GM19397 (cell line): ENCODE data around the gene PSMB11.

ENCODE experiments used
- ATAC-seq: cut with Tn5 transposase; IDR thresholded peaks from one replicate; pipeline ENCODE4 v1.9.1; 2021; ENCODE audit warnings: mild to moderate bottlenecking, moderate library complexity; ENCODE audit not compliant: unreplicated experiment

PSMB11 gene

GRCh38 chr14:23040100-23040499, 1.9 kb upstream of the PSMB11 start:
- no peak for ATAC-seq

GRCh38 chr14:23041729-23042128, 283 bp upstream of the PSMB11 start:
- no peak for ATAC-seq

GRCh38 chr14:23043145-23043544, 1.1 kb downstream of the PSMB11 start:
- no peak for ATAC-seq

GRCh38 chr14:23043754-23044153, 1.7 kb downstream of the PSMB11 start:
- ATAC-seq: no peak

GRCh38 chr14:23044840-23045239, 2.8 kb downstream of the PSMB11 start:
- no peak for ATAC-seq

- ATAC-seq: no peak
These were observed 3.7 kb downstream of the PSMB11 start for GRCh38 chr14:23045419-23046357.

- no peak for ATAC-seq
These were observed 5.1 kb downstream of the PSMB11 start for GRCh38 chr14:23047034-23047634.

GRCh38 chr14:23047751-23048693, 6.0 kb downstream of the PSMB11 start:
- ATAC-seq: no peak

- no peak for ATAC-seq
These were observed 7.0 kb downstream of the PSMB11 start for GRCh38 chr14:23049011-23049410.

- no peak for ATAC-seq
These were observed 9.4 kb downstream of the PSMB11 start for GRCh38 chr14:23051141-23052057.

GRCh38 chr14:23052182-23052623, 10.2 kb downstream of the PSMB11 start:
- no peak for ATAC-seq

GRCh38 chr14:23052671-23053070, 10.7 kb downstream of the PSMB11 start:
- ATAC-seq: no peak

- no peak for ATAC-seq
These were observed 11.4 kb downstream of the PSMB11 start for GRCh38 chr14:23053426-23053825.

GRCh38 chr14:23054000-23054811, 12.2 kb downstream of the PSMB11 start:
- no peak for ATAC-seq

- ATAC-seq: no peak
These were observed 13.1 kb downstream of the PSMB11 start for GRCh38 chr14:23055147-23055550.

GRCh38 chr14:23055621-23056144, 13.7 kb downstream of the PSMB11 start:
- no peak for ATAC-seq

- peak; percentile 43 for ATAC-seq
These were observed 14.3 kb downstream of the PSMB11 start for GRCh38 chr14:23056145-23056955.
